ENCODE results near the gene TMEM209.
"Not testable (repeated sequence)": the region's sequence is repeated elsewhere in the genome, so short reads cannot be mapped to it uniquely, and the experiment has no call there.

Gene TMEM209

DNA sequence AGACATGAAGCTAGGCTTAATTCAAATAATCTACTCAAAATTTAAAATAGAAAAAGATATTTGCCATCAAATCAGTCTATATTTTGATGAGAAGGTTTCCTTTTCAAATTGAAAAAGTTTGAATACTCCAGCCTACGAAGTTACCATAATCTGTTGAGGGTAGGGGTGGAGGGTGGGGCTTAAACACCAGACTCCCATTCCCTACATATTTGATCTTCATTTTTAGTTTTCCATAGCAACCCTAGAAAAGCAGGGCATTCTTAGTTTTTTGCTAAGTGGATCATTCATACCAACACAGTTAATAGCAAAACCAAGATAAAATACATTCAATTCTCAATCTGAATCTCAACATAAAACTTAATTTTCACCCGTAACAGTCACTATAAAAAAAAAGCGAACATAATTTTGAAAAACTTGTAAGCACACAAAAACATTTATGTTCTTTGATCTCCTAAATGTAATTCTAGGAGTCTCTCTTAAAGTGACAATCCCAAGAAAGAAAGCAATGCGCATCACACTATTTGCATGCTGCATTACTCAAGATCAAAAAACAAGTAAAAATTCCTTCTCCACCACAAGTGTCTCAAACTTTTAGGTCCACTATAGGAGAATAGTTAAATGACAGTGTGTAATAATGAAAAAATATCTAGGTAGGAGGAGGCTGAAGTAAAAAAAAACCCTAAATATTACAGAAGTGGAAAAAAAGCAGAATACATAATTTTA lies 30.8 kb downstream of the TMEM209 start:
- DNase-seq (ENCODE audit: low read depth in 1 of 2, low spot score in 1 of 2), result no peak

DNA sequence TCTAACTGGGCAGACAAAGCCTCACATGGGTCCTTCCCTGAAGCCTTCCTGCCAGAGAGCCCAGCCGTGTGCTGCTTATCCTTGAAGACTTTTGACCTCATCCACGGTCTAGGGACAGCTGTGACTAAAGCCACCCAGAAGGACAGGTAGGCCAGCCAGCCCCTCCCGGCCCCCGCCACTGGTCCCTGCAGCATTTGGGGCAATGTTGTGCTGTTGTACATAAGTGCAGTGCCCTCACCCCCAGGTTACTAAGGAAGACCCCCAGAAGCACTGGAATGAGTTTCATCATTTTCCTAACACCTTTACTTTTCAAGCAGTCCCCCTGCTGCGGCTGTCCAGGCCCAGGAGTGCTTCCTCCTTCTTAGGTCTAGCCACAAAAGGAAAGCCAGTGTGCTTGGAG lies 43.0 kb downstream of the TMEM209 start:
- no peak for DNase-seq (ENCODE audit: low read depth in 1 of 2, low spot score in 1 of 2)

DNA sequence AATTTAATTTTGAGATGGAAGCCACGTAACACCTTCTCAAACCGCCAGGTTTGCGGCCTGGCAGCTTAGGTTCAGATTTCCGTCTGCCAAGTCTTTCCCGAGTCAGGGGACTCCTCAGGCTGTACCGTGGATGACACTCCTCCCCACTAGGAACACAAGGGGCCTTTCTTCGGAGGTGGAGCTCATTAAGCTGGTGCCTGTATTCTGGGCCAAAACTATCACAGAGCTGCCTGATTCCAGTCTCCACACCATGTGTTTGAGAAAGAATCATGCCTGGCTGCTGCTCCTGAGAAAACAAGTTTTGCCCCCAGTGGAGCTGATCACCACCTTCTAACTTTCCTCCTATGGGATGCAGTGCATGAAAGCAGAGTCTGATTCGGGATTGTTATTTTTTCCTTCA lies 44.8 kb downstream of the TMEM209 start:
- DNase-seq (ENCODE audit: low read depth in 1 of 2, low spot score in 1 of 2), result no peak

DNA sequence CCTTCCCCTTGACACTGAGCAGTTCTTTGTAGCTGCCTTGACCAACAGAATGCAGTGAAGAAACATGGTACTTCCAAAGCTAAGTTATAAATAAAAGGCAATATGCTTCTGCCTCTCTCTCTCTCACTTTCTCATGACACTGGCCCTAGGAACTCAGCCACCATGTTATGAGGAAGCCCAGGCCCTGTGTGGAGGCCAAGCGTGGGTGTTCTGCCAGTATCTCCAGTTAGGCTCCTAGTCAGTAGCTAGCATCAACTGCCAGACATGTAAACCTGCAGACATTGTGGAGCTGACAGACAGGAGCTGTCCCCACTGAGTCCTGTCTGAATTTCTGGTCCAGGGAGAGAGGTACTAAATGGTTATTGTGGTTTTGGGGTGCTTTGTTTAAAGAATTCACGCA lies 45.2 kb downstream of the TMEM209 start:
- no peak for DNase-seq (ENCODE audit: low read depth in 1 of 2, low spot score in 1 of 2)

DNA sequence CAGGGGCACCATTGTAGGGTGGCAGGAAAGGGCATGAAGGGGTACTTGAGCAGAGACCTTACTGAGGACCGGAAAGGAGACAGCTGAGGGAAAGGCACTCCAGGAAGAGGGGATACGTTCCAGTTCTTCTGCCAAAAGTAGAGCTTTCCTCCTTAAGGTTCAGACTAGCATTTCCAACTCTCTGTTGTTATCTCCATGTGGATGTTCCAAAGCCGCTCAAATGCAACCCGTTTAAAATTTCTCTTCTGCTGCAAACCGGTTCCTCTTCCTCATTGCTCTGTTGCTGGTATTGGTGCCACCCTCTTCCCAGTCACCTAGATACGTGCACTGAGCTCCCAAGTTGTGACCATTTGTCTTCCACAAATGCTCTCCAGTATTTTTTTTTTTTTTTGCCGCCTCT lies 47.5 kb downstream of the TMEM209 start:
- DNase-seq (ENCODE audit: low read depth in 1 of 2, low spot score in 1 of 2), result no peak

DNA sequence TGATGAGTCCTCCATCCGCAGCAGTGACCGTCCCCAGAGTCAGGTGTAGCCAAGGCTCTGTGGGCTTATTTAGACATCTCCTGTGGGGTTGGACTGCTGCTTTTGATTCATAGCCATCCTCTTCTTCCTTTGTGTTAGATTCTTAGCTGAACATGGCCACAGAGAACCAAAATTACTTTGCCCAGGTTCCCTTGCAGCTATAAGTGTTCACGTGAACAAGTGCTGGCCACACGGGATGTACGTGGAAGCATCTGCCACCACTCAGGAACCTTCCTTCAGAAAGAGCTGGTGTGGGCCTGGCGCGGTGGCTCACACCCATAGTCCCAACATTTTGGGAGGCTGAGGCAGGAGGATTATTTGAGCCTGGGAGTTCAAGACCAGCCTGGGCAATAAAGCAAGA lies 49.1 kb downstream of the TMEM209 start:
- DNase-seq (ENCODE audit: low read depth in 1 of 2, low spot score in 1 of 2), result no peak

DNA sequence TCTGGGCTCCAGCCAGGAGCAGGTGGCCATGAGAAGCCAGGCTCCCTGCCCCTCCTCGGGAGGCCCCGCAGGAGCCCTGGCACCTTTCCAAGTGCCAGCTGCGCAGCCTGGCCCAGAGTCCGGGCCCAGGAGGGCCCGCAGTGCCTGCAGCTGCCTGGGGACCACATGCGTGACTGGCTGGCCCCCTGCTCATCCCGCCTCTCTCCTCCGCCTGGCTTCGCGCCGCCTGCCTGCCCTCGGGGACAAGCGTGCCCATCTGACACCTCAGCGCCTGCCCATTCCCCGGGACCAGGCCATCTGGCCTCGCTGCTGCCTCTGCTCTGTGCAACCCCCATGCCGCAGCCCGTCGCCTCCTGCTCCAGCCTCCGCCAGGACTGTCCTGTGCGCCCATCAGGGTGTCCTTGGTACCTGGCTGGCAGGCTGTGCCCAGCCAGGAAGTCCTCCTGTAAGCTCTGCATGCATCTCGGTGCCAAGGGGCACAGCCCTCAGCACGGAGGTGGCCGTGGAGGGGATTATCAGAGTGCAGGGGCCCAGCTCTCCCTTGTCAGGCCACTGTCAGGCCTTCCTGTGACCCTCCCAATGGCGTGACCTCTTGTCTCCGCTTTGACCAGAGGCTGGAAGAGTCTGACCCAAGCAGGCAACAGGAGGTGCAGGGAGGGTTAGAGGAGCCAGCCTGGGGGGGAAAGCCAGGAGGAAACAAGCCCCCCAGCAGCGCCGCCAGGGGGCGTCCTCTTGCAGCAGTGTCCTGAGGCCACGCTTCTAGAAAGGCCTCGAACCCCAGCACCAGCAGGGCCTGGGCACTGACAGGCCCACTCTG lies 50.5 kb downstream of the TMEM209 start:
- DNase-seq (ENCODE audit: low read depth in 1 of 2, low spot score in 1 of 2), result no peak

DNA sequence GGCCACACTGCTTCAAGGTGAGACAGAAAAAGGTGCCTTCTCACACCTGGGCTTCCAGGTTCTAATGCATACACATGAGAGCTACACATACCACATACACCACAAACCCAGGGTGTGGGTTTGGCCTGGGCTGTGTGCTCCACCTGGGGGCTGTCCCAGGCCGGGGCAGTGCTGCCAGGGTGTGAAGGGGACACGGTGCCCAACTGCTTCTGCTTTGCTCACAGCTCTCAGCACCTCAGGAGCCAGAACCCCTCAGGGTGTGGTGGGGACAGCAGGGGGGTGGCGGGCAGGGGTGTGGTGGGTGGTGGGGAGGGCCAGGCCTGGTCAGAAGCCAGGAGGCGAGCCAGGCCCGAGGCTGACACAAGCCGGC lies 51.1 kb downstream of the TMEM209 start:
- DNase-seq (ENCODE audit: low read depth in 1 of 2, low spot score in 1 of 2), result no peak

DNA sequence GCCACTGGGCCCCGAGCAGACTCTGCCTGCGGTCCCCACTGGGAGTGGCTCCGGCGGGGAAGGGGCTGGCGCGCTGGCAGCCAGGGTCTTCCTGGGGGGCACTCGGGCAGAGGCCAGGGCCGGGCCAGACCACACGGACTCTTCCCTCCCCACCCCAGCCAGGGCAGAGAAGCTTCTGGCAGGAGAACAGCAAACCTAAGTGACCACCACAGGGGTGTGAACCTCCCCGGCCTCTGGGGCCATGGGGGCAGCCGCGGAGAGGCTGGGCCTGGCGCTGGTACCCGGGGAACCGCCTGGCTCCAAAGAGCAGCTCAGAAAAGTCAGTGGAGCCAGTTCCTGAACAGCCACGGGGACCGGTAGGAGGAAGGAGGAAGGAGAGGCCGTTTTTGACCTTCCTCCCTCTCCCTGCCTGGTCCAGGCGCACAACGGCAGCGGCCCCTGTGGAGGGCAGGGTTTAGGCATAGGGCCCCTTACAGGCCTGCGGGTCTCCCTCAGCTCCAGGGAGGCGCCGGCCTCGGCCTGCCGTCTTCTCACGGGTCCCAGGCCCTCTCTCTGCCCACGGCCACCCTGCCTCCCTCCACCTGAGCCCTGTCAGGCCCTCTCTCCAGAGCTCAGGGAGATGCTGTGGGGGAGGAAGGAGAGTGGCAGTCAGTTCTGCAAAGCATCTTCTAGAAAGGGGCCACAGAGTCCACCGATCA lies 51.8 kb downstream of the TMEM209 start:
- no peak for DNase-seq (ENCODE audit: low read depth in 1 of 2, low spot score in 1 of 2)

DNA sequence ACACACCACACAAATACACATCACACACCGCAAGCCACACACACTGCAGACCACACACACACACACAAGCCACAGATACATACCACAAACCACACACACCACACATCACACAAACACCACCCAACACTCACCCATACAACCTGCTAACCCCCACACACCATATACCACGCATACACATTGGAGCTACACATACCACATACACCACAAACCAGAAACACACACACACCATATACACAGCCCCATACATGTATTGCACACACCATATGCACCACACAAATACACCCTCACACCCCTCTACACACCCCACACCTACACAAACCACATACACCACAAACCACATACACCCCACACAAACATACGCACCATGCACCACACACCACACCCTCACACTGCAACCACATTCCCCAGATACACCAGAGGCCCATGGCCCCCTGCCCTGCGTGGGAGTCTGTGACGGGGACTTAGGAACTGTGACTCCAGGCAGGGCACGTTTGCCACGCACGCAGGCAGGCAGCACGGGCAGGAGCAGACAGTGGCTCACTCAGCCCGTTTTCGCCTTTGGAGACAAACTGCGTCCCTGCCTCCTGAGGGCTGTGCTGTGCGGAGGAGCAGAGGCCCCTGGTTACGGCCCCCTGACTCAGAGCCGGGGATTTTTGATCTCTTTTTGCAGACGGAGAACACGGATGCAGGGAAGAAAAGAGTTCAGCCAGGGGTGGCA lies 52.6 kb downstream of the TMEM209 start:
- no peak for DNase-seq (ENCODE audit: low read depth in 1 of 2, low spot score in 1 of 2)

DNA sequence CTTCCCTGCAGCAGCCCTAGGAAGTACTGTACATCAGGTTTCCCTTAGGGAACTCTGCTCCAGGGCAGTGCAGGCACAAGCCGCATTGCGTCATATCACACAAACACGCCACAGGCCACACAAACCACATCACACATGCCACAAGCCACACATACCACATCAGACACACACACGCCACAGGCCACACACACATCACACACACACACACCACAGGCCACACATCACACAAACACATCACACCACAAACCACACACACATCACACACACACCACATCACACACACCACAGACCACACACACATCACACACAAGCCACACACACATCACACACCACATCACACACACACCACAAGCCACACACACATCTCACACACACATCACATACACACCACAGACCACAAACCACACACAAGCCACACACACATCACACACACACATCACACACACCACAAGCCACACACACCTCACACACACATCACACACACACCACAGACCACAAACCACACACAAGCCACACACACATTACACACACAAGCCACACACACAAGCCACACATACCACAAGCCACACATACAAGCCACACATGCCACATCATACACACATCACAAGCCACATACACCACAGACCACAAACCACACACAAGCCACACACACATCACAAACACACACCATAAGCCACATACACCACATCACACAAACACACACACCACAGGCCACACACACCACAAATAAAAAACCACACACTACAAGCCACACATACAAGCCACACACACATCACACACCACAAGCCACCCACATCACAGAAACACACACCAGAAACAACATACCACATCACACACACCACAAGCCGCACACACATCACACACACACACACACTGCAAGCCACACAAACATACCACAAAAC lies 53.4 kb downstream of the TMEM209 start:
- no peak for DNase-seq (ENCODE audit: low read depth in 1 of 2, low spot score in 1 of 2)

DNA sequence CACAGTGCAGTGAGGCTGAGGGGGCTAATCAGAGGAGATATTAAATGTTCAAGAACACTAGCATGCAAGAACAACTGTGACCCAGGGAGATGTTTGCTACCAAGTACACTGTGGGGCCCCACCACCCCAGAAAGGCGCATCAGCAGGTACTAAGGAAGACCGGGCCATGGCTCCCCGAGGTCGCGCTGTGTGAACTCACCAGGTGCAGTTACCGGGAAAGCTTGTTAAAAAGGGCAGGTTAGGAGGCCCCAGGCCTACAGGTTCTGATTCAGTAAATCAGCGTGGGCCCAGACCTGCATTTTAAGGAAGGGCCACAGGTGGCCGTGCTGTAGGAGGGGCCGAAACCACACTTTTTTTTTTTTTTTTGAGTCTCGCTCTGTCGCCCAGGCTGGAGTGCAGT lies 54.6 kb downstream of the TMEM209 start:
- no peak for DNase-seq (ENCODE audit: low read depth in 1 of 2, low spot score in 1 of 2)

DNA sequence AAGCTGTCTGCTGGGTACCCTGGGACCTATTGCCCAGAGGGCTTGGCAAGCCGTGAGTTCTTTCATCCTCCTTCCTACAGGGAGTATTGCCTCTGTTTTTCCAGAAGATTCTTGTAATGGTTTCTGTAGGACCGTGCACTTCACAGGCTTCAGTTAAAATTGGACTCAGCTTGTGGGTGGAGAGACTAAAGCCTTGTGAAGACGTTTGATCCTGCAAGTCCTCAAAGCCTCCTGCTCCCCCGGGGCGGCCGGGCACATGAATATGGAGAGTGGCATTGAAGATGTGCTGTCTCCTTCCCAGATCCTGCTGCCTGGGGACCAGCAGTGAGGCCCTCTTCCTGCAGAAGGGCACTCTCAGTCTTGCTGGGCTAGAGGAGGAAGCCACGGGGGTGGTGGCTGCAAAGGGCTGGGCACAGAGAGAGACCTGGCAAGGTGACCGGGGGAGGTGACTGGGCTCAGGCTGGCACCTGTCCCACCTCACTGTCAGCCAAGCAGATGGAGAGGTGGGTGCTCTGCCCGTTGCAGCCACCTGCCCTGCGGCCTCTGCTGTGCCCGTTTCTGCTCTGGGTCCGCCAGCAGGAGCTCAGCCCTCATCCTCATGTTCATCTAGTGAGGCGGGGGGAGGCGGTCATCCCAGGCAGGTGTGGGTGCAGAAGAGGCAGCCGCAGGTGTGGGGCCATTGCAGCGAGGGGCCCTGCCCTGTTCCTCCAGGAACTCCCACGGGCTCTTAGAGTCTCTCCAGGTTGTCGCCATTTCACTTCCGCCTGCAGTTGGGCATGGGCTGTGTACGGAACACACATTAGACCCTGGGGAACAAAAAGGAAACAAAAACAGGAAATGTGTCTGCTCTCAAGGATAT lies 55.7 kb downstream of the TMEM209 start:
- no peak for DNase-seq (ENCODE audit: low read depth in 1 of 2, low spot score in 1 of 2)

DNA sequence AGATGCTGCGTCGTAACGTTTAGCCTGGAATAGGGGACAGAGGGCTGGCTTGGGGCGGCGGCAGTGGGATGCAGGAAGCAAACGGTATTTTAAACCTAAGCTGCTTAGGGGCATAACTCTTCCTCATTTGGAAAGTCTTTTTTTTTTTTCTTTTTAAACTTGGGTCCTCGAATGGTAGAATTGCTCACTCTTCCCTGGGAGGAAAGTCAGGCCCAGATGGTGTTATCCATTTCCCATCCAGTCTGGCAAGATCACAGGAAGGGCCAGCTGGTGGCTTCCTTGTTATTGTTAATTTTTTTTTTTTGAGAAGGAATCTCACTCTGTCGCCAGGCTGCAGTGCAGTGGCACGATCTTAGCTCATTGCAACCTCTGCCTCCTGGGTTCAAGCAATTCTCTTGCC lies 56.6 kb downstream of the TMEM209 start:
- DNase-seq (ENCODE audit: low read depth in 1 of 2, low spot score in 1 of 2), result no peak

DNA sequence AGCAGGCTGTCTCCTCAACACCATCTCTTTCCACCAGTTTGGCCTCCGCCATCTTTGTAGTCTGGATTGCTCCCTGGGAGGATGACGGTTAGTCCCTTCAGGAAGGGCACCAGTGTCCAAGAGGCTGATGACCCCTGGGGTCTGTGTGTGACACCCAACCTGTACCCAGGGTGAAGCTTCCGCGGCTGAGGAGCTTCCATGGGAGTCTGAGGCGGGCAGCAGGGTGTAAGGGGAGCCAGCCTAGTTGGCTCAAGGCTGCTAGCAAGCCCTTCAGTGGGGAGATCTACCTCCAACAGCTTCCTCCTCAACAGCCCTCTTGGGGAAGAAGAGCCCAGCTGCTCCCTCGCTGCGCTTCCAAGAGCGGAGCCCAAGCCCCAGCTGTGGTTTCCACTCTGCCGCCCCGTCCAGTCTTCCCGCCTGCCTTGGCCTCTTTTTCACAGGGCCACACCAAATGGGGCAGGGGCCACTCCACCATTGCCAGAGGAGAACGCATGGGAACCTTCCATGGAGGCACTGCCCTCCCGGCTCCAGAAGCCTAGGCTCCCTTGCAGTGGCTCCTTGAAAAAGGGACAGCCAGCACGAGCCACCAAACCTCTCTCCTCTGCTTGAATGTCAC lies 57.4 kb downstream of the TMEM209 start:
- no peak for DNase-seq (ENCODE audit: low read depth in 1 of 2, low spot score in 1 of 2)

DNA sequence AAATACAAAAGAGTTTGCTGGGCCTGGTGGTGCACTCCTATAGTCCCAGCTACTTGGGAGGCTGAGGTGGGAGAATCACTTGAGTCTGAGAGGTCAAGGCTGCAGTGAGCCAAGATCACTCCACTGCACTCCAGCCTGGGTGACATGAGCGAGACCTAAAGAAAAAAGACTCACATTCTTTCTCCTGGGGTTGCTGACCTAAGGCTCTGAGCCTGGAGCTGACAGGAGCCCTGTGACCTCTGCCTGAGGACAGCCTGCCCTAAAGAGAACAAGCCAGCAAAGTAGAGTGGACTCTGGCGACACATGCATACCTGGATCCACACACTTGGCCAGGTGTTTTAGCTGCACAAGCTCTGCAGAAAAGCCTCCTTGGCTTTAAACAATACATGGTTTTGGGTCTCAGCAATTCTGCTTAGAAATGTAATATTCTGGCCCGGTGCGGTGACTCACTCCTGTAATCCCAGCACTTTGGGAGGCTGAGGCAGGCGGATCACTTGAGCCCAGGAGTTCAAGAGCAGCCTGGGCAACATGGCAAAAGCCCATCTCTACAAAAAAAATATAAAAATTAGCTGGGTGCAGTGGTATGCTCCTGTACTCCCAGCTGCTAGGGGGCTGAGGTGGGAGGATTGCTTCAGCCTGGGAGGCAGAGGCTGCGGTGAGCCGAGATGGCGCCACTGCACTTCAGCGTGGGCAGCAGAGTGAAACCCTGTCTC lies 58.4 kb downstream of the TMEM209 start:
- DNase-seq (ENCODE audit: low read depth in 1 of 2, low spot score in 1 of 2), result no peak

DNA sequence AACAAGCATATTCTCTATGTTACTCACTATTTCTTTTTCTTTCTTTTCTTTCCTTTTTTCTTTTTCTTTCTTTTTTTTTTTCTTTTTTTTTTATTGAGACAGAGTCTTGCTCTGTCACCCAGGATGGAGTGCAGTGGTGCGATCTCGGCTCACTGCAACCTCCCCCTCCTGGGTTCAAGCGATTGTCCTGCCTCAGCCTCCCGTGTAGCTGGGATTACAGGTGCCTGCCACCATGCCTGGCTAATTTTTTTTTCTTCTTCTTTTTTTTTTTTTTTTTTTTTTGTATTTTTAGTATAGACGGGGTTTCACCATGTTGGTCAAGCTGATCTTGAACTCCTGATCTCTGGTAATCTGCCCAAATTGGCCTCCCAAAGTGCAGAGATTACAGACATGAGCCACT lies 59.1 kb downstream of the TMEM209 start:
- DNase-seq (ENCODE audit: low read depth in 1 of 2, low spot score in 1 of 2), result not testable (repeated sequence)

DNA sequence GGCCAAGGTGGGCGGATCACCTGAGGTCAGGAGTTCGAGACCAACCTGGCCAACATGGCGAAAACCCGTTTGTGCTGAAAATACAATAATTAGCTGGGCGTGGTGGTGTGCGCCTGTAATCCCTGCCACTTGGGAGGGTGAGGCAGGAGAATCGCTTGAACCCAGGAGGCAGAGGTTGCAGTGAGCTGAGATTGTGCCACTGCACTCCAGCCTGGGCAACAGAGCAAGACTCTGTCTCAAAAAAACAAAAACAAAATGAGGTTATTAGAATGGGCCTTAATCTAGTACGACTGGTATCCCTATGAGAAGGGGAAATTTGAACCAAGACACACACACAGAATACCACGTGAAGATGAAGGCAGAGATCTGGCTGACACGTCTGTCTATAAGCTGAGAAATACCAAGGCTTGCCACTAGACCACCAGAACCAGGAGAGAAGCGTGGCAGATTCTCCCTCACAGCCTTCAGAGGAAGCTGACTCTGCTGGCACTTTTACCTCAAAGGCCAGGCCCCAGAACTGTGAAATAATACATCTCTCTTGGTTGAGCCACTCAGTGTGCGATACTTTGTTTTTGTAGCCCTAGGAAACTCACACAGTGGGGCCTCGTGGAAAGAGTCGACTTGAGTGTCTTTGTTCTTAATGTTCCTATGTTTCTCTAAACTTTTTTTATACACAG lies 59.6 kb downstream of the TMEM209 start:
- DNase-seq (ENCODE audit: low read depth in 1 of 2, low spot score in 1 of 2), result no peak
